GM10266 (cell line): Measurements from ENCODE around the gene TRIM25.
"Not testable (repeated sequence)": the region's sequence is repeated elsewhere in the genome, so short reads cannot be mapped to it uniquely, and the experiment has no call there.

Experiments
- DNase-seq: peaks from one replicate; pipeline ENCODE4 v3.0.0; 2012; ENCODE audit errors: extremely low spot score
- TF ChIP-seq, protein P1 (sequence below): IDR thresholded peaks from 2 replicates; pipeline ENCODE4 v1.5.1; 2012; ENCODE audit warnings: mild to moderate bottlenecking, low read depth; ENCODE audit not compliant: control insufficient read depth, insufficient read depth; ENCODE audit errors: missing control alignments

The TRIM25 gene

DNA sequence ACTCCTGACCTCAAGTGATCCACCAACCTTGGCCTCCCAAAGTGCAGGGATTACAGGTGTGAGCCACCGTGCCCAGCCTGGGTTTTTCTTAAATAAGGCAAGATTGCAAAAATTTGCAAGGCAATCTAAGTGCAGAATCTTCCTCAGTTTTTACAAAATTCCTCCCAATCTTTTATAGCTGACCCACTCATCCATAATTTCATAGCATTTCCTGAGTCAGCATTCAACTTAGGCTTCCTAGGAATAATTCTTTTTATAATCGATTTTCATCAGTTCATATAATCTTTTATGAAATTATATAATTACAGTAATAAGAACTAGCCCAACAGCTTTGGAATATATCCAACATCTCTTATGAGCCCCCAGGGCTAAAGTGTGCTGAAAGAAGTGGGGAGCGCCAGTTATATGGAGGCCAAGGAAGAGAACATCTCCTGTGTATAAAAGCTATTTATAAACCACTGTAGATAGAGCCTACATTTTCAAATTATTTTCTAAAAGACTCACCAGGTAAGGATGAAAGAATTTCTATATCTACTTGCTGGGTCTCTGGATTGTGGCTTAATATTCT, 32.2 kb upstream of the TRIM25 start:
- TF ChIP-seq, protein P1, sequence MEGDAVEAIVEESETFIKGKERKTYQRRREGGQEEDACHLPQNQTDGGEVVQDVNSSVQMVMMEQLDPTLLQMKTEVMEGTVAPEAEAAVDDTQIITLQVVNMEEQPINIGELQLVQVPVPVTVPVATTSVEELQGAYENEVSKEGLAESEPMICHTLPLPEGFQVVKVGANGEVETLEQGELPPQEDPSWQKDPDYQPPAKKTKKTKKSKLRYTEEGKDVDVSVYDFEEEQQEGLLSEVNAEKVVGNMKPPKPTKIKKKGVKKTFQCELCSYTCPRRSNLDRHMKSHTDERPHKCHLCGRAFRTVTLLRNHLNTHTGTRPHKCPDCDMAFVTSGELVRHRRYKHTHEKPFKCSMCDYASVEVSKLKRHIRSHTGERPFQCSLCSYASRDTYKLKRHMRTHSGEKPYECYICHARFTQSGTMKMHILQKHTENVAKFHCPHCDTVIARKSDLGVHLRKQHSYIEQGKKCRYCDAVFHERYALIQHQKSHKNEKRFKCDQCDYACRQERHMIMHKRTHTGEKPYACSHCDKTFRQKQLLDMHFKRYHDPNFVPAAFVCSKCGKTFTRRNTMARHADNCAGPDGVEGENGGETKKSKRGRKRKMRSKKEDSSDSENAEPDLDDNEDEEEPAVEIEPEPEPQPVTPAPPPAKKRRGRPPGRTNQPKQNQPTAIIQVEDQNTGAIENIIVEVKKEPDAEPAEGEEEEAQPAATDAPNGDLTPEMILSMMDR, result no peak
- no peak for DNase-seq

DNA sequence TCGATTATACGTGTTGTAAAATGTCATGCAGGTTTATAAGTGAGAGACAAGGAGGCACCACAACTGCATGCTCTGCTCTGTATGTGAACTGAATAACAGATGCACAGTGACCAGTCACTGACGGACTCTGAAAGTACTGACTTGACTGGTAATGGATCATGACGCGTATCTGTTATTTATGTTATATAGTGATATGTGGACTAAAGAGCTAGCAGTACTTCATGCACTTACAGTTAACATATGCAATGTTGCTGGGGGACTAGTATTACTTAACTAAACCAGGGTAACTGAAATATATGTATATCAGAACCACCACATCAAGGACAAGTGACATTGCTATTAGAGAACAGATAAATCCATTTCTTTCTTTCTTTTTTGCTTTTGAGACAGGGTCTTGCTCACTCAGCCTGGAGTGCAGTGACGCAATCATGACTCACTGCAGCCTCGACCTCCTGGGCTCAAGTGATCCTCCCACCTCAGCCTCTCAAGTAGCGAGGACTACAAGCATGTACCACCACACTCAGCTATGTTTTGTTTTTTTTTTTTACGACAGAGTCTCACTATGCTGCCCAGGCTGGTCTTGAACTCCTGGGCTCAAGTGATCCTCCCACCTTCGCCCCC, 29.8 kb upstream of the TRIM25 start:
- no peak for DNase-seq
- TF ChIP-seq, protein P1, result no peak

DNA sequence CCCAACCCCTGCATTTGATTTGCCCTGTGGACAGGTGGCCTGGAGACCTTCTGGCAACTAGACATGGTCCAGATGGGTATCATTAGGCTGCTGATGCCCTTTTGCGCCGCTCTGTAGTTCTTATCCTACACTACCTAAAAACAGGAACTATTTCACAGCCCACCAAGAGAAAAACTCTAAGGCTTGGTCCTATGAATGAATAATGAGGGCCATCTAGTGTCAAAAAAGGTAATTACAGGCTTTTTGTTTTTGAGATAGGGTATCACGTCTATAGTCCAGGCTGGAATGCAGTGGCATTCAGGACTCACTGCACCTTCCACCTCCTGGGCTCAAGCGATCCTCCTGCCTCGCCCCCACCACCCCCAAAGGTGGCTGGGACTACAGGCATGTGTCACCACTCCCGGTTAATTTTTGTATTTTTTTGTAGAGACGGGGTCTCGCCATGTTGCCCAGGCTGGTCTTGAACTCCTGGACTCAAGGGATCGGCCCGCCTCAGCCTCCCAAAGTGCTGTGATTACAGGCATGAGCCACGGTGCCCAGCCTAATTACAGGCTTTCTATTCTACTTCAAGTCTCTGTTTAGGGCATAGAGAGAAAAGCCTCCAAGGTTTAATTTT, 26.1 kb upstream of the TRIM25 start:
- DNase-seq, result peak; percentile 56
- TF ChIP-seq, protein P1, result peak; percentile 57

DNA sequence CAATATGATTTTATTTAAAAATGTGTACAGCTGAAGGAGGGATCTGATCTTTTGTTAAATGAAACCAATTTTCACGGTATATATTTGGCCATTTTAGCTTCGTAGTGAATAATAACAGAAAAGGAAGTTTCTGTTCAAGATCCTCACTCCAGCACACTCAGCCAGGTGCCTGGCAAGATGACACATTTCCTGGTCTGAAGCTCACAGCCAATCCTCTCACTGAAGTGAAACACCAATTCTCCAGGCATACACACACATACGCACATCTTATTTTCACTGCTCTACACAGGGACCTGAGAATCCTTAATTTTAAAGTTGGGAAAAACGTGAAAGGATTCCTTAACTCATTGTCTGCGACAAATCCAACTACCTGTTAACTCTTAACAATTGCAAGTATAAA, 24.4 kb upstream of the TRIM25 start:
- not testable (repeated sequence) for DNase-seq

DNA sequence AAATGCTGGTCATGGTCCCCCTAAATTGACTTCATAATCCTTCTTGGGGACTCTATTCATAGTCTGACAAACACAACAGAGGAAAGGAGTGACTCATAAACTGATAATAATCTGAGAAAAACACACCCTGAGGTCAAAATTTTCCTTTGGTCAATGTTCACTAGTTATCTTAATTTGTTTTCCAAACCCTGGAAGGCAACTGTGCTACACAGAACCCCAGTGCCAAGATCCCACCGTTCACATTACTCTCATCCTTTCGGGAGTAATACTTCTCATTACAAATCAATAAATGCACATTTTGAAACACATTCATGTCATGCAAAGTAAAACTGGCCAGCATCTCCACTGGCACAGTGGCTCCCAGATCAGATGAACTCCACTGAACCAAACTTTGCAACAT, 23.8 kb upstream of the TRIM25 start:
- TF ChIP-seq, protein P1, result no peak

DNA sequence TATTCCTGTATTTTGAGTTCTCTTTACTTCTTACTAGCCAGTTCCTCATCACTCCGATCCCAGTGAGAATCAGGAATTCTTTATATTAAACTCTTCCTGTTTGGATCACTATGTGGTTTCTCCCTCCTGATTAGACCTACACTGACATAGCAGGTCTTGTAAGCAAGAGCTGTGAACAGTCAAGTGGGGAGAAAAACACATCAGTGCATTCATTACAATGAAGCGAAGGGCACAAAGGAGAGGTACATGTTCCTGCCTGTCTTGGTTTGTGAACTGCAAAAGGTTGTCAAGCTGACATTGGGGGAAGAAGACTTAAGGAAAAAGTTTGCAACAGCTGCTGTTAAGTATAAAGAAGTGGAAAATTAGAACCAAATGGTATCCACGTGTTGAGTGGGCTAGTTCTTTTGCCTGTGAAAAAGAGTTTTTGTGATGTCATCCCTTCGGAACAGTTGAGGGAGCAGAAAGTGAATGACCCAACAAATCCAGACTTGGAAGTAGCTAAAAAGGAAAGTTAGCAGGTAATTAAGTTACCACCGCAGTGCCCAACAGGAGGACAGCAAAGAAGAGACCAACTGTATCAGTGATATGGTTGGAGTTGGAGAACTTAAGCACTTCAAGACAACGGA, 23.0 kb upstream of the TRIM25 start:
- DNase-seq, result no peak
- TF ChIP-seq, protein P1, result no peak

More for the DNA sequence above, 23.8 kb upstream of the TRIM25 start:
- no peak for DNase-seq

DNA sequence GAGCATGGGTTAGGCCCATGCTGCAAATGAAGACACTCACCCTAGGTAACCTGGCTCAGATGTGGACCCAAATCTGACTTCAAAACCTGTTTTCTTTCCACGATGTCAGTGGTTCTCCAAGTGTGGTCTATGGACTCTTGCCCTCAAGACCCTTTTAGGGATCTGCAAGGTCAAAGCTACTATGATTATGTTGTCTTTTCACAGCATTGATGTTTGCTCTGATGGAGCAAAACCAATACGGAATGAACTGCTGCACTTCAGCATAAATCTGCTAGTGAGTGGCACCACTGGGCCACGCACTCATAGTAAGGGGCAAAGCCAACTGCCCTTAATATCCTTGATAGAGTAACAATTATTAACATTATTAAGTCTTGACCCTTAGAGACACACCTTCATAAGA, 21.6 kb upstream of the TRIM25 start:
- TF ChIP-seq, protein P1, result no peak
- DNase-seq, result no peak
